GM08714 (cell line): Measurements from ENCODE around the gene RAPGEF1.
A peak's percentile ranks its signal among the peaks of the same experiment; 100 is the strongest.

Experiments used
- H3K4me3 ChIP-seq: fragments of 200-500 bp; sonication (Bioruptor generic); 2 replicates; pipeline ENCODE4 v1.5.1; 2014; ENCODE audit warnings: mild to moderate bottlenecking, low read length, inconsistent platforms
- ZNF274 ChIP-seq: IDR thresholded peaks from 2 replicates; pipeline ENCODE4 v1.6.1; 2012; ENCODE audit warnings: mild to moderate bottlenecking, low read depth, low read length

Gene RAPGEF1

DNA sequence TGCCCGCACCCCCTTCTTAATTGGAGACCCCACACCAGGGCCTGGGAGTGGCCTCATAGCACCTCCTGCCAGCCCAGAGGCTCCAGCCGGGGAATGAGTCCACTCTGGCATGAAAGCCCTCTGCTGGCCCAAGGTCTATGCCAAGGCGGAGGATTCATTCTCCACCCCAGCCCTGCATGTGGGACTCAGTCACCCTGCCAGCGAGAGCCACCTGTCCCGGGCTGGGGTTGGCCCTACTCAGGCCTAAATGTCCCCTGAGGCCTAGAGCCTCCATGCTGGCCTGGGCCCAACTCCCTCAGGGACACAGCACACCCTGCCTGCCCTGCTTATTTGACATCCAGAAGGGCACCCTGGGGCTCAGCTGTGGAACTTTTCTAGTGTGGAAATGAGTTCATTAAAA lies 1.0 kb upstream of the RAPGEF1 start:
- no peak for TF ChIP-seq ZNF274
- no peak overlapping the region for H3K4me3 ChIP-seq

- peak overlapping the region; percentile 78 for H3K4me3 ChIP-seq
- no peak for TF ChIP-seq ZNF274
These were observed 530 bp downstream of the RAPGEF1 start for GRCh38 chr9:131739133-131739958.

GRCh38 chr9:131738293-131739132 lies 1.4 kb downstream of the RAPGEF1 start:
- H3K4me3 ChIP-seq: peak overlapping the region; percentile 78
- no peak for TF ChIP-seq ZNF274

DNA sequence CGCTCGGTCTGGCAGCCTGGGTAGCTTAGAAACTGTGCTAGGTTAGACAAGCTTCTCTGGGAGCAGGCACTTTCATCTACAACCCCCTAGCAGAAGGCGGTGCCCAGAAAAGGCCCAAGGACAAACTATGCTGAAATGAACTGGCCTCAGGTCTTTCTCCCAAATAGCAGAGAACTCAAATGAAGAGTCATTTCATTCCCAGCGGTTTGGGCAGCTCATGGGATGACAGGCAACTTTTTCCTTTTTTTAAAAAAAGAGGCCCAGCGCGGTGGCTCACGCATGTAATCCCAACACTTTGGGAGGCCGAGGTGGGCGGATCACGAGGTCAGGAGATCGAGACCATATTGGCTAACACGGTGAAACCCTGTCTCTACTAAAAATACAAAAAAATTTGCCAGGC lies 2.5 kb downstream of the RAPGEF1 start:
- no peak for TF ChIP-seq ZNF274
- H3K4me3 ChIP-seq: no peak overlapping the region; the same call in 1 of the 2 replicates

DNA sequence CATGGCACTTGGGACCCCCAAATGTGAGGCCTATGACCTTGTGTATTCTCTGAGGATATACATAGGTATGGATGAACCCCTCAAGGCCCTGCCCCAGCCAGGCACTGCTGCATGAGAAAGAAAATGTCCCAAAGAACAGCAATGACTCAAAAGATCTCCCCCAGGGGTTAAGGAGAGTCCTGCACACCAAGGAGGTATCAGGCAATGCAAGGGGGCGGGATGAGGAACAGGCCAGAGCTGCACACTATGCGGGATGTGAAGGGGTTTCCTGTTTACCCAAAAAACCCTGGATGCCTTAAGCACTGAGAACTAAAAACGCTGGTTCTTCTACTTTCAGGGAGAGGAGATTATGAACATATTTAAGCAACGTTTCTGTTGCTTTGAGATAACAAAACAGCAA lies 3.4 kb downstream of the RAPGEF1 start:
- peak overlapping the region; percentile 0; the same call in 1 of the 2 replicates for H3K4me3 ChIP-seq
- no peak for TF ChIP-seq ZNF274

DNA sequence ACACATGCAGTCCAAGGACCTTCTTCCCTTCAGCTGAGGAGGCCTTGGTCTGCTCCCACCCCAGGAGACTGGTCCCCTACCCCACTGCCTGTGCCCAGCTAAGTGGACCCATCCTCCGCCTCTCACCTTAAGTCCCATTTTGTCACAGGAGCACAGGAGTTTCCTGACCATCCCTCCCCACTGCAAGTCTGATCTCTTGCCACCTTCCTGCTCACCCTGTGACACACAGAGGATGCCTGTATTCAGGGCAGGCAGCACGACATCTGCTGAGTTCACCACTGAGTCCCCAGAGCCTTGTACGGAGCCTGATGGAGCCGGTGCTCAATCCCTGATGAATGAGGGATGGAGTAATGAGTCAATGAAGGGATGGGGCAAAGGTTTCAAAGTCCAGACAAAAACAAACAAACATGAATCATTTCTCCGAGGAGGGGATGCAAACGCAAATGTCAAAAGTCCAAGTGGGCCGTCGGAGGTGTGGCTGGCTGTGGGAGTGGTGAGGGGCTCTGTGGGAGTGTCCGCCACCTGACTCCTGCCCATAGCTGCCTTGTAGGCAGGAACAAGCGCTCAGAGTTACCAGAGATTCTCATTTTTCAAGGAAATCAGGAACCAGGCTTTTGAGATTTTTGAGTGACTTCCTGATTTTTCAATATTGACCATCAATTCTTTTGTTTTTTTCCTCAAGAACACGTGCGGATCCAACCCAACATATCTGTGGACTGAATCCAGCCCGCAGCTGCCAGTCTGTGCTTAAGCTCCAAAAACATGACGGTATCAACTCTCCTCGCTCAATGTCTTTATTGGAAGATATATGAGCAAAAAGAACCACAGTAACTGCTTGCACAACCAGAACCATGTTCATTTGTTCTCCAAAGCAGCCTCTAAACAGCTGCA lies 4.4 kb downstream of the RAPGEF1 start:
- no peak overlapping the region; the same call in 1 of the 2 replicates for H3K4me3 ChIP-seq
- TF ChIP-seq ZNF274: no peak

GRCh38 chr9:131734781-131735180 lies 5.1 kb downstream of the RAPGEF1 start:
- no peak for TF ChIP-seq ZNF274
- H3K4me3 ChIP-seq: peak overlapping the region; percentile 1; the same call in 1 of the 2 replicates

DNA sequence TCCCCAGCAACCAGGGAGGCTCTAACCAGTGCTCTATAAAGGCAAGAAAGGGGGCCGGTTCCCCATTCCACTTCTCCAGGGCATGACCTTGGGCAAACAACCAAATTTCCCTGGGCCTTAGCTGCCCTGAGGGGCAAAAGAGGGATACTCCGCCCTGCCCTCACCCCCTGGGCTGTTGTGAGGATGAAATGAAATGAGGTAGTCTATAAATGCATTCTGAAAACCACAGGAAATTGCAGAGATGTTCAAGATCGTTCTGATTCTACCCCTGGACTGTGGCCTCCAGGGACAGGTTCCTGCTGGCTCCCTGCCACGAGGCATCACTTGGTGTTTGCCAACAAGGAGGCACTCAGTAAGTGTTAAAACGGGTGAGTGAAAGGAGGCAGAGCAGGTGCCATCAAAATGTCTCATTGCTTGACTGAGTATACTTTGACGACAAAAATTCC lies 5.7 kb downstream of the RAPGEF1 start:
- peak overlapping the region; percentile 21; the same call in 1 of the 2 replicates for H3K4me3 ChIP-seq

DNA sequence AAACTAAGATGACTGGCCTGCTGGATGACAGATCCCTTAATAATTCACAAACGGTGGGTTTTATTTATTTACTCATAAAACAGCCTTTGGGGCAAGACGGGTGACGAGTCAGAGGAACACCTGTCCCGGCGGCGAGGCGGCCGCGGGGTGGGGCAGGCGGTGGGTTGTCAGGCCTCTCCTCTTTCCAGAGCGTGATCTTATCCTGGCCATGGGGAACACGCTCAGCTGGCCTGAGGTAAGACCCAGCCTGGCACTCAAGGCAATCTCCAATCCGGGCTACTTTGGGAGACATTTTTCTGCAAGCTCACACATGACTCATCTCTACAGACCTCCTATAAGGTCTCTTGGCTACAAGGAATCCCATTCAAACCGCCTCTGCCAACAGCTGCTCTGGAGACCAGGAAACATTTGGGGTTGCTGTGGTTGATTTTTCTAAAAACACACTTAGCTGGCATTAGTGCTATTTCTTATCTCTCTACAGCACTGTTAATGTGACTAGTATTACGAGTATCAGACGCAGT lies 6.3 kb downstream of the RAPGEF1 start:
- no peak for TF ChIP-seq ZNF274
- H3K4me3 ChIP-seq: peak overlapping the region; percentile 21; the same call in 1 of the 2 replicates

More for the DNA sequence above, 5.7 kb downstream of the RAPGEF1 start:
- TF ChIP-seq ZNF274: no peak

DNA sequence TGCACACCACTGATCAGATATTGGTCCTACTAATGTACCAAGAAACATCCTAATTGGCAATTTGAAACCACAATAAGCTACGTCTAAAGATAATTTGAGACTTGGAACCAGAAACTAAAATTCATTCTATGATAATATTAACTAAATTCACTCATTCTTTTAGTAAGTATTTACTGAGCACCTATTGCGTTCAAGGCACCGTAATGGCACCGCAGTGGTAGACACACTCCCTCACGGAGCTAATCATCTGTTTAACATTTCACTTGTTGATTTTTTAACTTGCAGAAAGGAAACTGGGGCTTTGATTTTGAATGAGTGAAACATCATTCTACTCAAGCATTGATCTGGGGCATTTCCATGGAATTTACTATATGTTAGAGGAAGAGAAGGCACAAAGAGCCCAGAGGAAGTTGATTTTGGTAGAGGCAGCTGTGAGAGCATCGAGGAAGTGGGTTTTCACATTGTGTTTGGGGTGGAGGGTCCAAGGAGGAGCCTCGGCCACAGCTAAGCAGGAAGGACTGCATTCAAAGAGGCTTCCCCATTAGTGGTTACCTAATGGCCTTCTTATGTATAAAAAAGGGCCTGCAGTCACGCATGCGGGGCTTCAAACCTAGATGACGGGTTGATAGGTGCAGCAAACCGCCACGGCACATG lies 7.1 kb downstream of the RAPGEF1 start:
- TF ChIP-seq ZNF274: no peak
- peak overlapping the region; percentile 19; the same call in 1 of the 2 replicates for H3K4me3 ChIP-seq

DNA sequence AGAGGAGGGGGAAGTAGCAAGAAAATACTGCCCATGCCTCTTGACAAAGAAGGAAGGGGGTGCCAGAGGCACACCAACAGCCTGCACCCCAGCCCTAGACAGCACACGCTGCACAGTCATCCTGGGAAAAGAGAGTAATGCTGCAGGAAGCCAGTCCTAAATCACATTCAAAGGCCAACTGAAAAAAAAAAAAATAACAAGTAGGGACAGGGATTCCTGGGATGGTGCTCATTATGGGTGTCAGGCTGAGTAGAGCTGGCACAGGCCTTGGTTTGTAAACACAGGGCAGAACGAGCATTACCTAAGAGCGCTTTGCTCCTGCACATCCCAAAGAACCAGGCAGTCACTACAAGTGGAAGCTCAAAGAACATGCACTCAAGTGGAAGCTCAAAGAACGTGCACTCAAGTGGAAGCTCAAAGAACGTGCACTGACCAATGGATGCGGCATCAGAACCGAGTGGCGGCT lies 7.8 kb downstream of the RAPGEF1 start:
- TF ChIP-seq ZNF274: no peak
- peak overlapping the region; percentile 19; the same call in 1 of the 2 replicates for H3K4me3 ChIP-seq

DNA sequence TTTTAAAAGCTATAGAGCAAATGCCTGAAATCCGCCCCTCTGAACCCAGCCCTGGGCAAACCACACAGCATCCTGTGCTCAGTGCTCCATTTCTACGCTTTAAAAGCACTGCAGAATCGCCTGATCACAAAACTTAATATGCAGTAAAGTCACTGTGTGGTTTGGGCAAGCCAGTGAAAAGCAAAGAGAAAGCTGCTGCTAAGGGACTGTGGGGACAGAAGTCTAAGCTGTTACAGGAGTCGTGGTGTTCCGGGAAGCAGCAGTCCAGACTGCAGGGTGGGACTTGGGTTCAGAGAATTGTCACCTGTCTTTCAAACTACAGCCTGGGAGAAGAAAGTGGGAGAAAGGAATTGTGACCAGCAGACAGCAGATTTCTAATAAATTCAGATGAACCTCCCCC lies 8.2 kb downstream of the RAPGEF1 start:
- no peak for TF ChIP-seq ZNF274
- peak overlapping the region; percentile 19; the same call in 1 of the 2 replicates for H3K4me3 ChIP-seq

DNA sequence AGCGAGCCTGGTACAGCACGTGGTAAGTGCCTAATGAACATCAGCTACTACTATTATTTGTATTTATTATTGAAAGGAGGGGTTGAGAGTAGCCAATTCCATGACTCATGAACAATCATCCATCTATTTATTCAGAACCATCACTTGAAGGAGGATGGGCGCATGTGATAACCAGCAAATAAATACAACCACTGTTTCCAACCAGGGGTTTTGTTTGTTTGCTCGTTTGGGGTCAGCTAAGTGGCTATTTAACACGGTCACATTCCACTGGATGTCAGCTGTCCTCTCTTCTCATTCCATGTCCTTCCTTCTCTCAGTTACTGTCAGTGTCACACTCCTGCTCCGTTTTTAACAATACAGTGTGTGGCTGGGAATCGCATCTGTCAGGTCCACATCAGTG lies 8.6 kb downstream of the RAPGEF1 start:
- H3K4me3 ChIP-seq: peak overlapping the region; percentile 19; the same call in 1 of the 2 replicates

More for the DNA sequence above, 8.6 kb downstream of the RAPGEF1 start:
- TF ChIP-seq ZNF274: no peak
